GM12878 (cell line): ENCODE results near the gene KLHL9. TPM values are rescaled to one million over a fixed set of nuclear protein-coding genes. Genes with fewer than 3 reads are reported as not detected.
A peak's percentile ranks its signal among the peaks of the same experiment; 100 is the strongest.

Experiments used
- ATF7 ChIP-seq: fragments of 450-650 bp; IDR thresholded peaks from 2 replicates; pipeline ENCODE4 v1.6.1; 2016; ENCODE audit warnings: low read depth, mild to moderate bottlenecking
- DPF2 ChIP-seq: fragments of 450-650 bp; IDR thresholded peaks from 2 replicates; pipeline ENCODE4 v1.6.1; 2017; ENCODE audit warnings: mild to moderate bottlenecking
- EP300 ChIP-seq, 2 experiments: fragments of 150-350 bp in 1 of 2; IDR thresholded peaks; 2 replicates each; pipeline ENCODE4 v1.6.1; 2011 to 2012; ENCODE audit warnings: low read depth in 2 of 2, low read length in 2 of 2, borderline replicate concordance in 1 of 2, improper control_type of control experiment in 1 of 2, inconsistent platforms in 1 of 2; ENCODE audit not compliant: control insufficient read depth in 1 of 2
- ESRRA ChIP-seq: IDR thresholded peaks from 2 replicates; pipeline ENCODE4 v1.6.1; 2012; ENCODE audit warnings: mild to moderate bottlenecking, low read length, improper control_type of control experiment
- HSF1 ChIP-seq: fragments of 150-350 bp; IDR thresholded peaks from 2 replicates; pipeline ENCODE4 v1.6.1; 2014; ENCODE audit warnings: mild to moderate bottlenecking, low read depth, low read length
- KAT2A ChIP-seq: conservative IDR thresholded peaks from 2 replicates; pipeline ENCODE4 v1.6.1; 2011; ENCODE audit warnings: low read depth, low read length; ENCODE audit not compliant: control insufficient read depth
- MAX ChIP-seq: IDR thresholded peaks from 2 replicates; pipeline ENCODE4 v1.6.1; 2012; ENCODE audit warnings: low read depth, low read length, improper control_type of control experiment
- MTA3 ChIP-seq: IDR thresholded peaks from 2 replicates; pipeline ENCODE4 v1.6.1; 2012; ENCODE audit warnings: low read length, inconsistent platforms, borderline replicate concordance
- MYB ChIP-seq: fragments of 150-350 bp; IDR thresholded peaks from 2 replicates; pipeline ENCODE4 v1.6.1; 2014; ENCODE audit warnings: mild to moderate bottlenecking, low read depth, low read length, borderline replicate concordance
- NBN ChIP-seq: fragments of 450-650 bp; IDR thresholded peaks from 2 replicates; pipeline ENCODE4 v1.6.1; 2016
- NFYA ChIP-seq: IDR thresholded peaks from 2 replicates; pipeline ENCODE4 v1.6.1; 2011; ENCODE audit warnings: low read depth, mild to moderate bottlenecking, low read length, improper control_type of control experiment, borderline replicate concordance
- PKNOX1 ChIP-seq: fragments of 450-650 bp; IDR thresholded peaks from 2 replicates; pipeline ENCODE4 v1.6.1; 2016; ENCODE audit warnings: mild to moderate bottlenecking
- PML ChIP-seq: IDR thresholded peaks from 2 replicates; pipeline ENCODE4 v1.6.1; 2012; ENCODE audit warnings: low read length, inconsistent platforms
- RELB ChIP-seq: fragments of 450-650 bp; IDR thresholded peaks from 2 replicates; pipeline ENCODE4 v1.6.1; 2017; ENCODE audit warnings: low read depth, mild to moderate bottlenecking, moderate library complexity
- TCF3 ChIP-seq: IDR thresholded peaks from 2 replicates; pipeline ENCODE4 v1.6.1; 2012; ENCODE audit warnings: low read depth, mild to moderate bottlenecking, low read length, borderline replicate concordance; ENCODE audit not compliant: insufficient read depth
- ZNF24 ChIP-seq: fragments of 450-650 bp; IDR thresholded peaks from 2 replicates; pipeline ENCODE4 v1.6.1; 2017; ENCODE audit warnings: antibody characterized with exemption, mild to moderate bottlenecking
- ZNF592 ChIP-seq: fragments of 450-650 bp; IDR thresholded peaks from 2 replicates; pipeline ENCODE4 v1.6.1; 2017; ENCODE audit warnings: mild to moderate bottlenecking, moderate library complexity
- polyA plus RNA-seq, 11 experiments: library from polyadenylated mRNA; depleted of rRNA in 4 of 11; unstranded in 6 of 11; stranded (reverse) in 5 of 11; fragments of >200 nt; fragmentation: Nextera tagmentation in 4 of 11; fragmentation: Illumina TruSeq in 1 of 11; extraction: Ambion mirVana in 4 of 11; extraction: Trizol in 1 of 11; gene quantifications; 1 replicate in 1 of 11; 2 replicates in 10 of 11; pipeline versions ENCODE4 v1.2.1 to v1.2.3, GENCODE V29; 2011 to 2016; ENCODE audit warnings: inconsistent platforms in 2 of 11, missing spikeins in 2 of 11, low read depth in 1 of 11
- total RNA-seq, 4 experiments: library from RNA; depleted of rRNA in 3 of 4; stranded (reverse); fragments of >200 nt in 3 of 4; fragmentation: Illumina TruSeq in 1 of 4; extraction: Trizol in 1 of 4; gene quantifications; 2 replicates each; pipeline versions ENCODE4 v1.2.1 to v1.2.3, GENCODE V29; 2013 to 2021
- TF ChIP-seq, protein P1 (sequence below): IDR thresholded peaks from 2 replicates; pipeline ENCODE4 v1.6.1; 2012; ENCODE audit warnings: low read length, inconsistent platforms

KLHL9 gene
- total and polyA plus RNA-seq, 10 of the 15 experiments (the other 5 are each of a cell fraction or from before 2014, with no cell fraction given) = 3.8 to 37.7 (median 17.4) TPM

DNA sequence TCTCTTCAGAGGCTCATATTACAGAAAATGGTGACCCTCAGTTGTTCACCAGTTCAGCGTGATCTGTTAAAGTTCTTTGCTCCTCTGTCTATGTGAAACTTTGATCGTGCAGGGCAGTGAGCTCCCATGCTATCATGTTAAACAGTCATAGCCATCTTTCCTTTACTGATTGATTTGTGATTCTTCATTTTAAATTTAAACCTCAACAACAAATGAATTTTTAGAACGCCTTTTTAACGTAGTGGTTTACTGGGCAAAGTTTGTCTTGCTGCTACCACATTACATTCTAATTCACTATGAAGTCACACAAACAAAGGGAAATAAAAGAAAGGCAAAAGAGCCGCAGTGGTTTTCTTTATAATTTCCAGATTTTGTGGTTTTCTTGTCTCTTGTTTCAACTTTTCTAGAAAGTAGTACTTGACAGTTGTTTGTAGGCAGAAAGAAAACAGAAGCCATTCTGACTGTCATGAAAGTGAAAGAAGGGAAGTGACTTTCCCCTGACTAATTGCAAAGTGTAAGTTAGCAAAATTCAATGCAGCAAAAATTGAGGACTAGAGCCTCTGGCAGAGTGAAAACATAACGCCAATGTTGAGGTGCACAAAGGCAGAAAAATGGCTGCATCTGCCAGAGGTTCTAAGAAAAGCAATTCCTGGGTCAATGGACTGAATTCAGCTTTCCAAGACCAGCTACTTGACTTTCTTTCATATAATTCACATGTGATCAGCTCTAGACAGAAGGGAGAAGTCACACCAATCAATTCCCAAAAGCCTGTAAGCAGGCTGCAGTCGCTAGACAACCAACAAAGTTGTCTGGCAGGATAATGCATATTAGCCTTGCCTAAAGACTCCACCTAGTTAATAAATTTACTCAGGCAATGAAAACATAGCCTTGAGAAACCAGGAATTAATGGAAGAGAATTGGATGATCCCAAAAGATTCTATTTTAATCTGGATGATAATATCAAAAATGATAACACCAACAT is 22.6 kb upstream of the KLHL9 start (continued):
- TF ChIP-seq EP300 (IDR thresholded peaks at IDR 0.05; ENCODE audit: borderline replicate concordance in 1 of 2, control insufficient read depth in 1 of 2, low read depth in 2 of 2, low read length in 2 of 2) (peak in 1 of 2 experiments; percentile 62; a peak in 1 of 4 replicates), KAT2A (no peak), NBN (peak; percentile 74; the same call in 1 of the 2 replicates), ZNF24 (peak; percentile 22; the same call in 1 of the 2 replicates), MYB (no peak), ATF7 (peak; percentile 77), TCF3 (no peak), PML (0 out of 2 replicates have a peak, but pooled peaks have one; percentile 58), ZNF592 (peak; percentile 78), PKNOX1 (peak; percentile 60), MTA3 (no peak), DPF2 (peak; percentile 80; the same call in 1 of the 2 replicates), RELB (peak; percentile 79), MAX (no peak), HSF1 (peak; percentile 43; the same call in 1 of the 2 replicates), ESRRA (no peak), NFYA (no peak)
- TF ChIP-seq, protein P1, sequence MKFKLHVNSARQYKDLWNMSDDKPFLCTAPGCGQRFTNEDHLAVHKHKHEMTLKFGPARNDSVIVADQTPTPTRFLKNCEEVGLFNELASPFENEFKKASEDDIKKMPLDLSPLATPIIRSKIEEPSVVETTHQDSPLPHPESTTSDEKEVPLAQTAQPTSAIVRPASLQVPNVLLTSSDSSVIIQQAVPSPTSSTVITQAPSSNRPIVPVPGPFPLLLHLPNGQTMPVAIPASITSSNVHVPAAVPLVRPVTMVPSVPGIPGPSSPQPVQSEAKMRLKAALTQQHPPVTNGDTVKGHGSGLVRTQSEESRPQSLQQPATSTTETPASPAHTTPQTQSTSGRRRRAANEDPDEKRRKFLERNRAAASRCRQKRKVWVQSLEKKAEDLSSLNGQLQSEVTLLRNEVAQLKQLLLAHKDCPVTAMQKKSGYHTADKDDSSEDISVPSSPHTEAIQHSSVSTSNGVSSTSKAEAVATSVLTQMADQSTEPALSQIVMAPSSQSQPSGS = peak; percentile 80
